ENCODE measurements around the gene ABLIM1.

Gene ABLIM1

GRCh38 chr10:114694752-114695151 lies 36.7 kb upstream of the ABLIM1 start:
- no peak overlapping the region for H3K27ac ChIP-seq
- TF ChIP-seq ZFX (IDR thresholded peaks at IDR 0.05) (no peak), CTCF (conservative IDR thresholded peaks at IDR 0.05) (peak; percentile 65)

DNA sequence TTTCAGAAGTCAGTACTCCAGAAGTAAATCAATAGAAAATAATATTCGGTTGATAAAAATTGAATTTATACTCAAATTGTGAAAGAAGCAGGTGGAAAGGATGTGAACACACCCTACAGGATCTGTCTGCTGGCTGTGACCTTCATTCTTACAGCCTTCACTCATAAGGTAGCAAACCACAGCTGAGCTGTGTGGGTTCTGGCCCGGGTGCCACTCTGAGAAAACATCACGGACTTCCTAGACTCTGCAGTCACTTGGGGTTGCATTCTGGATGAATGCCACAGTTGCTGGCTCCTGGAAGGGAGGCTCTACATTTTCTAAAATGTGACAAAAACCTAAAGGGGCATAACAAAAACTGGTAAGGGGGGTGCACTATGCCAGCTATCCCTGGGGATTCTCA lies 36.0 kb upstream of the ABLIM1 start:
- no peak overlapping the region for H3K27ac ChIP-seq
- TF ChIP-seq ZFX (IDR thresholded peaks at IDR 0.05) (no peak), CTCF (conservative IDR thresholded peaks at IDR 0.05) (no peak)

DNA sequence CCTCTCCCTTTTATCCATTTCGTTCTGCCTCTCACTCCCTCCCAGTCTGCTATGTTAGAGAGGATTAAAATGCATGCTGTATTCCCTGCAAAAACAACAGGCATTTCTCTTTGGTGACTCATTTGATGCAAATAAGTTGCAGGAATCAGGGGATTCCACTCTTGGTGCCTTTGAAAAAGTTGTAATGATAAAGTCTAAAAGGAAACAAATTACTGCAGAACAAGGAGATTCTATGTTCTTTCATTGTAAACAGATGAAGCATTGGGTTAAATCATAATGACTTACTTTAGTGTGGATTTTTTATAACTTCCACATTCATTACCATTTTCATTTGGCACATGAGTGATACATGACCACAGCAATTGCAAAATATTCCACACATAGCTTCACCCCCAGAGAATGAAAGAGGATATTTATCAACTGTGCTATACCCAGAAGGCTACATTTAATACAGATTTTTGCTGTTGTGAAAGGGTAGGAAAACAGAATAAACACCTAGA lies 33.4 kb upstream of the ABLIM1 start:
- no peak overlapping the region for H3K27ac ChIP-seq
- TF ChIP-seq ZFX (IDR thresholded peaks at IDR 0.05) (no peak), CTCF (conservative IDR thresholded peaks at IDR 0.05) (no peak)

- no peak for TF ChIP-seq ZFX (IDR thresholded peaks at IDR 0.05)
- TF ChIP-seq CTCF (conservative IDR thresholded peaks at IDR 0.05), result no peak
- no peak overlapping the region for H3K27ac ChIP-seq
Measured at GRCh38 chr10:114688786-114689185, 30.7 kb upstream of the ABLIM1 start.

GRCh38 chr10:114687459-114687858 lies 29.4 kb upstream of the ABLIM1 start:
- no peak overlapping the region for H3K27ac ChIP-seq
- no peak for TF ChIP-seq CTCF (conservative IDR thresholded peaks at IDR 0.05)
- no peak for TF ChIP-seq ZFX (IDR thresholded peaks at IDR 0.05)

DNA sequence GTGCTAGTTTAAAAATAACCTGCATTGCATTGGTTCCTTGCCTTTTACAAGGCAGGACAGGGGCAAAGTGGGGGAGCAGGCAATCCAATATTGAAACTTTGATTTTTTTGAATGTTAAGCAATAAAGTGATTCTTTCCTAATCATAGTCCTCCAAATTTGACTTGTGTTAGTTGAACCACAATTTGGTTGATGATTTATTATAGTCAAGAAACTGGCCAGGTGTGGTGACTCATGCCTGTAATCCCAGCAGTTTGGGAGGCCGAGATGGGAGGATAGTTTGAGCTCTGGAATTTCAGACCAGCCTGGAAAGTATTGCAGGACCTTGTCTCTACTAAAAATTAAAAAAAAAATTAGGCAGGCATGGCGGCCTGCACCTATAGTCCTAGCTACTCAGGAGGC lies 27.9 kb upstream of the ABLIM1 start:
- TF ChIP-seq CTCF (conservative IDR thresholded peaks at IDR 0.05) (no peak), ZFX (IDR thresholded peaks at IDR 0.05) (no peak)
- no peak overlapping the region for H3K27ac ChIP-seq

DNA sequence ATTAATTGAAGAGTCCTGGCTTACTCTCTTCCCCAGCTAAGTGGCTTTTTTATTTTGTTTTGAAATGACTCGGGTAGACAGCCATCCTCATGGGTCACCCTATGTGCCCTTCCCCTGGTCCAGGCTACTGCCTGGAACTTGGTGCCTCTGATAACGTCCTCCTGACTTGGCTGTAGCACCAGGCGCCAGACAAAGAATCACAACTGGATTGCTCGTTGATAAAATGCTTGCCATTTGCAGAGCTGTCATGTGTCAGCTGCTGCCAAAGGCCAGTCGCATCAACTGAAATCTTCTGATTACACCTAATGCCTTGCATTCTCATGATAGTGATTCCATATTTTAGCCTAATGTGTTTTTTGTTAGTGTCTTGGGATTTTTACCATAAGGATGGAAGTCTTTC lies 27.4 kb upstream of the ABLIM1 start:
- no peak overlapping the region for H3K27ac ChIP-seq
- TF ChIP-seq CTCF (conservative IDR thresholded peaks at IDR 0.05), result no peak
- TF ChIP-seq ZFX (IDR thresholded peaks at IDR 0.05), result no peak

Data from C4-2B (cell line).